Measurements from ENCODE around the gene SYT14.

- TF ChIP-seq CTCF (IDR thresholded peaks at IDR 0.05; ENCODE audit: borderline replicate concordance, extremely low read depth, low read length, poor library complexity, severe bottlenecking): no peak
- TF ChIP-seq EZH2 (IDR thresholded peaks at IDR 0.05; ENCODE audit: borderline replicate concordance, low read depth, low read length, severe bottlenecking): no peak
Measured at GRCh38 chr1:210070531-210070930, 132.5 kb downstream of the SYT14 start.
